ENCODE measurements around the gene EFR3B.

The EFR3B gene

DNA sequence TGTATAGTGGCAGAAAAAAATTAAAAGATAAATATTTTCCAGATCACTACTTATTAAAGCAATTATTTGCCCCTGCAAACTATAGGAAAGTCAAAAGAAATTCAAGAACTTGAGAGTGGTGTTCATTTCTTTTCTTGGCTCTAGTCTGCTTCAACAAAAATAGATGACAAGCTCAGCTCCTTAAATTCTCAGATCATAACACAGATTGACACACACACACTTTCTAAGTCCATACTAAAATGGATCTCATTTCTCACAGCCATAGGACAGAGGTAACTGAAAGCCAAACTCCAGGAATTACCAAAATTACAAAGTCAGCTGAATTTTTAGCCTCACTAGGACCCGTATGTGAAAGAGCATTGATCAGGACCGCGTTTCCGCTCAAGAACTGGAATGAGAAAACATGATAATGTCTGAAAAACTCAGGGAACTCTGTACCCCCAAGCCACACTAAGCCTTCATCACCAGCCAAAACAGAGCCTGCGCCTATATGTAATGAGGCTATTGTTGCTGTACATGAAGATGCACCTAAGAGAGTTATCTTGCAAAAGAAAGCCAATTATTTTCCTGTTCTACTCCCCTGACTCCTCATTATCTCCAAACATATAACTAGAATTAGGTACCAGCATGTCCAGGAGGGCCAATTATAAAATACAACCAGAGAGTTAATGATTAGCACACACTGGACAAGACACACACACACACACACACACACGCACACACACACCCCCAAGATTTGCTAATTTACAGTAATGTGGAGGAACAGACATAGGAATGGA is 16.5 kb upstream of the EFR3B start:
- no peak overlapping the region for H3K27ac ChIP-seq
- TF ChIP-seq, protein P1, sequence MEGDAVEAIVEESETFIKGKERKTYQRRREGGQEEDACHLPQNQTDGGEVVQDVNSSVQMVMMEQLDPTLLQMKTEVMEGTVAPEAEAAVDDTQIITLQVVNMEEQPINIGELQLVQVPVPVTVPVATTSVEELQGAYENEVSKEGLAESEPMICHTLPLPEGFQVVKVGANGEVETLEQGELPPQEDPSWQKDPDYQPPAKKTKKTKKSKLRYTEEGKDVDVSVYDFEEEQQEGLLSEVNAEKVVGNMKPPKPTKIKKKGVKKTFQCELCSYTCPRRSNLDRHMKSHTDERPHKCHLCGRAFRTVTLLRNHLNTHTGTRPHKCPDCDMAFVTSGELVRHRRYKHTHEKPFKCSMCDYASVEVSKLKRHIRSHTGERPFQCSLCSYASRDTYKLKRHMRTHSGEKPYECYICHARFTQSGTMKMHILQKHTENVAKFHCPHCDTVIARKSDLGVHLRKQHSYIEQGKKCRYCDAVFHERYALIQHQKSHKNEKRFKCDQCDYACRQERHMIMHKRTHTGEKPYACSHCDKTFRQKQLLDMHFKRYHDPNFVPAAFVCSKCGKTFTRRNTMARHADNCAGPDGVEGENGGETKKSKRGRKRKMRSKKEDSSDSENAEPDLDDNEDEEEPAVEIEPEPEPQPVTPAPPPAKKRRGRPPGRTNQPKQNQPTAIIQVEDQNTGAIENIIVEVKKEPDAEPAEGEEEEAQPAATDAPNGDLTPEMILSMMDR (IDR thresholded peaks at IDR 0.05), result no peak
- no peak for TF ChIP-seq ZFX (IDR thresholded peaks at IDR 0.05; ENCODE audit: borderline replicate concordance)

DNA sequence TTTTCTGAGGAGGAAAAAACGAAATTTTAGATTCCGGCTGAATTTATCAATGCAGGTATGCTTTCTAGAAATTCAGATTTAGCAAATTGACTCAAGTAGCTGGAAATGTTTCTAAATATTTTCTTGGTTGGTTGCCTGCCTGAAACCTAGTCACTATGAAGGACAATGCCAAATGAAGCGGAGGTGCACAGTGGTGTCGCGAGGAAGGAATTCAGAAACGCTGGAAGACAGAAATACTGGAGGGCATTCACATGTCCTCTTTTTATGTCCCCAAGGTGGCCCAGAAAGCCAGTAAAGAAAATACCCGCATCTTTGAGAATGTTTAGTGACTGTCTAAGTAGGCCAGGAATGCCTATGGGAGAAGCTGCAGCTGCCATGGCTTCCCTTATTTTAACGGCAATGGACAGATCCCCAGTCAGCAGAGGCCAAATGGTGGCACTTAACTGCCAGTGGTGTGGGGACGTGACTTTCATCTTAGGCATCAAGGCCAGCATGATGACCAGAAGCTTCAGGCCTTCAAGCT is 15.8 kb upstream of the EFR3B start:
- H3K27ac ChIP-seq, result no peak overlapping the region
- TF ChIP-seq ZFX (IDR thresholded peaks at IDR 0.05; ENCODE audit: borderline replicate concordance), result no peak
- TF ChIP-seq, protein P1 (IDR thresholded peaks at IDR 0.05), result no peak

DNA sequence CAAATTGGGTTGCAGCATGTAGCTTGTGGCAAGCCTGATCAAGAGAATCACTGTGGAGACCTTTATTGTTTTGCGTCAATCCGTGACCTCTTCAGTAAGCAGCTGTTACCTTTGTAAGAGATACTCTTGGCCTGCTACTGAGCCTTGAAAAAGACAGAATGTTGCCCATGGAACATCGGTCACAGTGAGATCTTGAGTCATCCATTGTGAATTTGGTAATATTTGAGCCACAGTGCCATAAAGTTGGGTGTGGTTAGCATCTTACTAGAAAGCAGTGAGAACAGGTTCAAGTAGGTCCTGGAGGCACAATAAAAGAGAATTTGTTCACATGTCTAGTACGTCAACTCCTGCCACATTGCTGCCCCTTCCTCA is 12.7 kb upstream of the EFR3B start:
- H3K27ac ChIP-seq, result no peak overlapping the region
- TF ChIP-seq ZFX (IDR thresholded peaks at IDR 0.05; ENCODE audit: borderline replicate concordance), result no peak
- TF ChIP-seq, protein P1 (IDR thresholded peaks at IDR 0.05), result no peak

DNA sequence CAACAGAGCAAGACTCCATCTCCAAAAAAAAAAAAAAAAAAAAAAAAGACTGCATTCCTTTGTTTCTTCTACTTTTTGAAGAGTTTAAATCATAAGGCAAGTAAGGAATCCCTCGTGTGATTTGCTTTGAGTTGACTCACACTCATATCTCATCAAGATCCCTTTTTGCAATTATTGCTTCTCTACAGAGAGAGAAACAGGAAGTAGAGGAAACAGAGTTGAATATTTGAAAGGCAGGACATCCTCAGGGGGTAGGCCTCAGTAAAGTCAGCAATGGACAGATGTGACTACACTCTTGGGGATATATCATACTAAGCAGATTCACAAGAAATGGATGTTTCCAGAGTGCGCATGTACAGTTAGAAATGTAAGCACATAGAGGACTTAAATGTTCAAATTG is 11.2 kb upstream of the EFR3B start:
- no peak for TF ChIP-seq ZFX (IDR thresholded peaks at IDR 0.05; ENCODE audit: borderline replicate concordance)
- TF ChIP-seq, protein P1 (IDR thresholded peaks at IDR 0.05), result no peak
- no peak overlapping the region for H3K27ac ChIP-seq

DNA sequence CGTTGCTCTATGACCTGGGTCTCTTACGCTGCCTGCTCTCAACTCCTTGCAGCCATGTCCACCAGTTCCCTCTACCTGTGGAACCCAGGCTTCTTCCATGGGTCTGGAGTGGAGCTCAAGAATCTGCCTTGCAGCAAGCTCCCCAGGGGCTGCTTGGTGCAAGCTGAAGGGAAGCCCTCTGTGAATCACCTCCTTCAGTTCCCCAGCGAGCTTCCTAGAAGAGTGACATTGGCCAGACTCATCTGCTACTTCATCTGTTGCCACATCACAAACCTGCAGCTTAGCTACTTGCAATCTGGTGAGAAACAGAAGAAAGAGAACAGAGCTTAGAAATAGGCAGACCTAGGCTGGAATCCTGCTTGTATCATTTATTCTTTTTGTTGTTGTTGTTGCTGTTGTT is 9.8 kb upstream of the EFR3B start:
- no peak overlapping the region for H3K27ac ChIP-seq
- no peak for TF ChIP-seq ZFX (IDR thresholded peaks at IDR 0.05; ENCODE audit: borderline replicate concordance)
- TF ChIP-seq, protein P1 (IDR thresholded peaks at IDR 0.05), result no peak

DNA sequence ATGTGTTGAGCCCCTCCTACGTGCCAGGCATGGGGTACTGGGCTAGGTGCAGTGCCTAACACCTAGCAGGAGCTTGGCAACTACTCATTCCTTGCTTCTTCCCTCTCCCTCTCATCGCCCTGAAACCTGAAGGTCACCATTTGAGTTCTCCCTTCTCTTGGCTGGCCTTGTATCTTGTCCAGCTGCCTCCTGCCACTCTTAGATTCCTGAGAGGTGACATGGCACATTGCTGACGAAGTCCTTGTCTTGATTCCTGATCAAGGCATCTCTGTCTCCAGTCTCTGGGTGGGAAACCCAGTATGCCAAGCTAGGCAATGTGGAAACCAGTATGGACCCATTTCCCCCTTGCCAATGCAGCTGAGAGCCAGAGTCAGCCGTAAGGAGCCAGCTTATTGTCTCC is 9.0 kb upstream of the EFR3B start:
- H3K27ac ChIP-seq, result no peak overlapping the region
- TF ChIP-seq ZFX (IDR thresholded peaks at IDR 0.05; ENCODE audit: borderline replicate concordance), result no peak
- TF ChIP-seq, protein P1 (IDR thresholded peaks at IDR 0.05), result no peak

DNA sequence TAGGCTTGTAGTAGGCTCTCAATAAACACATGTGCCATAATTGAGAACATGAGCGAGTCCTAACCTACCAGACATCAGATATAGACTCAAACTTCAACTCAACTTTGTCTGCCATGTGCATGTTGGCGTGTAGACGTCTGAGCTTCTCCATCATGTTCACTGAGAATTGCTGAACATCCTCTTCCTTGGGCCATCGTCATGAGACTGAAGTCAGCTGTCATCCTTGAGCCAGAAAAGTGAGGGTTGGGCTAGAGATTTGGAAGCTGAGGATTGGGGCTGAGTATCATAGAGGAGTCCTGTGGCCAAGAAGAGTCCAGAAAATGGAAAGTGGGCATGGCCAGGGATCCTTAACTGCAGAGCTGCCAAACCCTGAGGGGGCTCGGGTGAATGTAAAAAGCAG is 7.8 kb upstream of the EFR3B start:
- no peak overlapping the region for H3K27ac ChIP-seq
- TF ChIP-seq ZFX (IDR thresholded peaks at IDR 0.05; ENCODE audit: borderline replicate concordance), result no peak
- TF ChIP-seq, protein P1 (IDR thresholded peaks at IDR 0.05), result no peak

All from 22Rv1 (cell line).